GM12875 (cell line): ENCODE data around the gene SLC66A2.

ENCODE experiments used
- H3K4me3 ChIP-seq: one replicate; pipeline ENCODE4 v1.5.1; 2011; ENCODE audit warnings: low read depth, low read length, control low read depth
- CTCF ChIP-seq: IDR thresholded peaks from 2 replicates; pipeline ENCODE4 v1.5.1; 2011; ENCODE audit warnings: low read depth, mild to moderate bottlenecking, control low read depth, inconsistent platforms, low read length, moderate library complexity, borderline replicate concordance; ENCODE audit not compliant: insufficient read depth

Gene SLC66A2

GRCh38 chr18:79979843-79980242, 28.4 kb upstream of the SLC66A2 start:
- no peak for TF ChIP-seq CTCF
- H3K4me3 ChIP-seq = no peak overlapping the region

DNA sequence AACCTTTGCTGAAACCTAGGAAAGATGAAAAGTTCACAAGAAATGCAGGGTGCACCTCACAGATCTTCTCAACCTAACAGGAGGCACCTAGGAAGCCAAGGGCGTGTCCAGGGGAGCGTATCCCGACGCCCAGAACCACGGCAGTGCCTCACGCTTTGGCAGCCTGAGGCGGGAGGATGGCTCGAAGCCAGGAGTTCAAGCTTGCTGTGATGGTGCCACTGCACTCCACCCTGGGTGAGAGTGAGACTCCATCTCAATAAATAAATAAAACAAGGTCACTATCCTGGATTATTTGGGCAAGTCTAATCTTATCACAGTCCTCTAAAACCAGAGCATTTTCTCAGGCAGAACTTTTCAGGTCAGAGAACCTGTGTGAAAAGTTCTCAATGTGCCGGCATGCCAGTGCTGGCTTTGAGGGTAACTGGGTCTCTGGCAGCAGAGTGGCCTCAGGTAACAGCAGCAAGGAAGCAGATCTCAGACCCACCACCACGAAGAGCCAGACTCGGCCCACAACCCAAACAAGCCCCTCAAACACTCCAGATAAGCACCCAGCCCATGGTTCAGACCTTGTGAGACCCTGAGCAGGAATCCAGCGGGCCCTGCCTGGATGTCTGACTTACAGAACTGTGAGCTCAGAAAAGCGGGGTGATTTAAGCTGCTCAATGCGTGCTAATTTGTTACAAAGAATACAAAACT, 24.7 kb upstream of the SLC66A2 start:
- no peak for TF ChIP-seq CTCF
- H3K4me3 ChIP-seq = no peak overlapping the region

GRCh38 chr18:79975043-79975442, 23.6 kb upstream of the SLC66A2 start:
- TF ChIP-seq CTCF = no peak
- H3K4me3 ChIP-seq = no peak overlapping the region

DNA sequence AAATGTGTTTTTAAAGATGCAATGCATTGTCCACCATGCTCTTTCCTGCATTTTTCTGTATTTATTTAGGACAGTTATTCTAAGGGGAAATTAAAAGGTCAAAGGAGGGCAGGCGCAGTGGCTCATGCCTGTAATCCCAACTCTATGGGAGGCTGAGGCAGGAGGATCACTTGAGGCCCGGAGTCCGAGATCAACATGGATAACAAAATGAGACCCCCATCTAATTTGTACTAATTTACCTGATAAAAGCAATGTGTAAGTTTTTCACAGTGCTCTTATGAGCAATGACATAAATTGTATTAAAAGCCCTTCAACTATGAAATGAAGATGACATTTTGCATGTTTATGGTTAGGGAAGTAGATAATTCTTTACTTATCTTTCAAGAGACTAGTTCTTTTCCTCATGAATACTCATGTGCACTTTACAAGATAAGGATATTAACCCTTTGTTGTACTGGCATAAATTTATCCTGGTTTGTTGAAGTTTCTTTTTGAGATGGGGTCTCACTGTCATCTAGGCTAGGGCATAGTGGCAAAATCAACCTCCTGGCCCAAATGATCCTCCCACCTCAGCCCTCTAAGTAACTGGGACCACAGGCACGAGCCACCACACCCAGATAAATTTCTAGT, 22.7 kb upstream of the SLC66A2 start:
- H3K4me3 ChIP-seq = no peak overlapping the region
- no peak for TF ChIP-seq CTCF

DNA sequence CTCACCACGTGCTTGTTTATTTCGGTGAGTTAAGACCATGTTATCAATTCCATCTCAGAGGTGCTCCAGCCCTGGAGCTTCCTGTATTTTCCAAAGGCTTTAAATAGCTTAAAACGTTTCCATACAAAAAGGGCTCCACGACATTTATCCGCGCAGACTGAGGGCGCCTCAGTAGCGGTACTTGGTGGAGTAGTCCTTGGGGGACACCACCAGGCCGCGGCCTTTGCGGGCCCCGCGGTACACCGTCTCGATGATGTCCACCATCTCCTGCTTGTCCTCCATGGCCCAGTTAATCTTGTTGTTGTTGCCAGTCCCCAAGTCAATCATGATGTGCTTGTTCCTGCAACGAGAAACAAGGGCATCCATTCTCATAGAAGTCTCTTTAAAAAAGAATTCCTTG, 22.1 kb upstream of the SLC66A2 start:
- no peak for TF ChIP-seq CTCF
- H3K4me3 ChIP-seq = no peak overlapping the region

GRCh38 chr18:79972720-79973119, 21.3 kb upstream of the SLC66A2 start:
- TF ChIP-seq CTCF = no peak
- no peak overlapping the region for H3K4me3 ChIP-seq

- no peak overlapping the region for H3K4me3 ChIP-seq
- TF ChIP-seq CTCF = no peak
These were observed 20.5 kb upstream of the SLC66A2 start for GRCh38 chr18:79971986-79972385.
